Mucosa of stomach (tissue), 1 donor: Measurements from ENCODE around the gene PGRMC2.
"Not testable (repeated sequence)": the region's sequence is repeated elsewhere in the genome, so short reads cannot be mapped to it uniquely, and the experiment has no call there.

Experiments used
- H3K27me3 ChIP-seq: one replicate; pipeline ENCODE4 v1.7.0; 2013; ENCODE audit warnings: mild to moderate bottlenecking, low read length; ENCODE audit not compliant: control insufficient read depth, insufficient read depth
- H3K36me3 ChIP-seq: one replicate; pipeline ENCODE4 v1.7.0; 2013; ENCODE audit warnings: low read length; ENCODE audit not compliant: control insufficient read depth, insufficient read depth
- H3K4me1 ChIP-seq: one replicate; pipeline ENCODE4 v1.7.0; 2013; ENCODE audit warnings: mild to moderate bottlenecking, low read length; ENCODE audit not compliant: control insufficient read depth, insufficient read depth
- H3K4me3 ChIP-seq: one replicate; pipeline ENCODE4 v1.7.0; 2013; ENCODE audit warnings: low read length
- H3K9ac ChIP-seq: one replicate; pipeline ENCODE4 v1.7.0; 2013; ENCODE audit warnings: mild to moderate bottlenecking, low read length, moderate library complexity
- H3K9me3 ChIP-seq: one replicate; pipeline ENCODE4 v1.7.0; 2013; ENCODE audit warnings: mild to moderate bottlenecking, low read length, moderate library complexity; ENCODE audit not compliant: control insufficient read depth
- donor health status: Pancreatic carcinoma.

PGRMC2 gene

GRCh38 chr4:128284317-128284716, 3.3 kb downstream of the PGRMC2 start:
- Histone ChIP-seq H3K4me3 (peak overlapping the region; percentile 75), H3K9ac (peak overlapping the region; percentile 83)

GRCh38 chr4:128283071-128283470, 4.5 kb downstream of the PGRMC2 start:
- no peaks in the 10 kb centered on the region for H3K27me3 ChIP-seq
- H3K9ac ChIP-seq: no peak overlapping the region
- H3K36me3 ChIP-seq: no peaks in the 10 kb centered on the region
- H3K4me3 ChIP-seq: no peak overlapping the region
- no peaks in the 10 kb centered on the region for H3K9me3 ChIP-seq
- peaks cover 12% of the 10 kb centered on the region for H3K4me1 ChIP-seq

More at GRCh38 chr4:128284317-128284716, 3.3 kb downstream of the PGRMC2 start:
- Histone ChIP-seq H3K27me3 (no peaks in the 10 kb centered on the region), H3K36me3 (no peaks in the 10 kb centered on the region), H3K9me3 (no peaks in the 10 kb centered on the region), H3K4me1 (peaks cover 12% of the 10 kb centered on the region)

GRCh38 chr4:128282516-128282915, 5.1 kb downstream of the PGRMC2 start:
- Histone ChIP-seq H3K36me3 (no peaks in the 10 kb centered on the region), H3K9me3 (no peaks in the 10 kb centered on the region), H3K4me1 (peaks cover 12% of the 10 kb centered on the region), H3K4me3 (no peak overlapping the region), H3K27me3 (no peaks in the 10 kb centered on the region), H3K9ac (no peak overlapping the region)

GRCh38 chr4:128281354-128281753, 6.3 kb downstream of the PGRMC2 start:
- no peaks in the 10 kb centered on the region for H3K27me3 ChIP-seq
- H3K9ac ChIP-seq: no peak overlapping the region
- peaks cover 12% of the 10 kb centered on the region for H3K4me1 ChIP-seq
- no peaks in the 10 kb centered on the region for H3K36me3 ChIP-seq
- no peak overlapping the region for H3K4me3 ChIP-seq
- no peaks in the 10 kb centered on the region for H3K9me3 ChIP-seq

- no peak overlapping the region for H3K9ac ChIP-seq
- no peak overlapping the region for H3K4me3 ChIP-seq
- H3K9me3 ChIP-seq: no peaks in the 10 kb centered on the region
- no peaks in the 10 kb centered on the region for H3K27me3 ChIP-seq
- no peaks in the 10 kb centered on the region for H3K36me3 ChIP-seq
- peaks cover 12% of the 10 kb centered on the region for H3K4me1 ChIP-seq
Measured at GRCh38 chr4:128279624-128280225, 7.9 kb downstream of the PGRMC2 start.

GRCh38 chr4:128277856-128278255, 9.8 kb downstream of the PGRMC2 start:
- H3K4me1 ChIP-seq: peaks cover 7% of the 10 kb centered on the region
- no peaks in the 10 kb centered on the region for H3K36me3 ChIP-seq
- no peak overlapping the region for H3K4me3 ChIP-seq
- H3K9ac ChIP-seq: no peak overlapping the region
- no peaks in the 10 kb centered on the region for H3K9me3 ChIP-seq
- no peaks in the 10 kb centered on the region for H3K27me3 ChIP-seq

- no peak overlapping the region for H3K9ac ChIP-seq
- no peaks in the 10 kb centered on the region for H3K9me3 ChIP-seq
- H3K27me3 ChIP-seq: no peaks in the 10 kb centered on the region
- no peaks in the 10 kb centered on the region for H3K36me3 ChIP-seq
- no peak overlapping the region for H3K4me3 ChIP-seq
- no peaks in the 10 kb centered on the region for H3K4me1 ChIP-seq
Measured at GRCh38 chr4:128275346-128275745, 12.3 kb downstream of the PGRMC2 start.

GRCh38 chr4:128271551-128271950, 16.1 kb downstream of the PGRMC2 start:
- no peak overlapping the region for H3K4me3 ChIP-seq
- H3K9me3 ChIP-seq: no peaks in the 10 kb centered on the region
- no peaks in the 10 kb centered on the region for H3K36me3 ChIP-seq
- no peaks in the 10 kb centered on the region for H3K4me1 ChIP-seq
- H3K27me3 ChIP-seq: no peaks in the 10 kb centered on the region
- H3K9ac ChIP-seq: no peak overlapping the region

GRCh38 chr4:128268970-128269369, 18.6 kb downstream of the PGRMC2 start:
- Histone ChIP-seq H3K4me3 (no peak overlapping the region), H3K27me3 (no peaks in the 10 kb centered on the region), H3K36me3 (no peaks in the 10 kb centered on the region), H3K4me1 (no peaks in the 10 kb centered on the region), H3K9me3 (no peaks in the 10 kb centered on the region), H3K9ac (no peak overlapping the region)

GRCh38 chr4:128267745-128268144, 19.9 kb downstream of the PGRMC2 start:
- no peaks in the 10 kb centered on the region for H3K27me3 ChIP-seq
- H3K9me3 ChIP-seq: no peaks in the 10 kb centered on the region
- no peaks in the 10 kb centered on the region for H3K4me1 ChIP-seq
- no peaks in the 10 kb centered on the region for H3K36me3 ChIP-seq
- H3K9ac ChIP-seq: no peak overlapping the region
- H3K4me3 ChIP-seq: no peak overlapping the region

GRCh38 chr4:128267171-128267570, 20.4 kb downstream of the PGRMC2 start:
- H3K4me3 ChIP-seq, H3K27me3 ChIP-seq, H3K9me3 ChIP-seq, H3K4me1 ChIP-seq, H3K36me3 ChIP-seq, H3K9ac ChIP-seq: not testable (repeated sequence)

- H3K36me3 ChIP-seq, H3K4me3 ChIP-seq, H3K9me3 ChIP-seq, H3K9ac ChIP-seq, H3K27me3 ChIP-seq, H3K4me1 ChIP-seq: not testable (repeated sequence)
Measured at GRCh38 chr4:128265550-128265949, 22.1 kb downstream of the PGRMC2 start.

- H3K4me1 ChIP-seq, H3K27me3 ChIP-seq, H3K9me3 ChIP-seq, H3K4me3 ChIP-seq, H3K9ac ChIP-seq, H3K36me3 ChIP-seq: not testable (repeated sequence)
Measured at GRCh38 chr4:128259889-128260288, 27.7 kb downstream of the PGRMC2 start.
